ENCODE data around the gene ITM2C. TPM values are rescaled to one million over a fixed set of nuclear protein-coding genes. Genes with fewer than 3 reads are reported as not detected.

The ITM2C gene
- total and polyA plus RNA-seq, 2 of the 13 experiments (the other 11 are each of a cell fraction or from before 2014, with no cell fraction given) = 70.5 to 270 TPM

DNA sequence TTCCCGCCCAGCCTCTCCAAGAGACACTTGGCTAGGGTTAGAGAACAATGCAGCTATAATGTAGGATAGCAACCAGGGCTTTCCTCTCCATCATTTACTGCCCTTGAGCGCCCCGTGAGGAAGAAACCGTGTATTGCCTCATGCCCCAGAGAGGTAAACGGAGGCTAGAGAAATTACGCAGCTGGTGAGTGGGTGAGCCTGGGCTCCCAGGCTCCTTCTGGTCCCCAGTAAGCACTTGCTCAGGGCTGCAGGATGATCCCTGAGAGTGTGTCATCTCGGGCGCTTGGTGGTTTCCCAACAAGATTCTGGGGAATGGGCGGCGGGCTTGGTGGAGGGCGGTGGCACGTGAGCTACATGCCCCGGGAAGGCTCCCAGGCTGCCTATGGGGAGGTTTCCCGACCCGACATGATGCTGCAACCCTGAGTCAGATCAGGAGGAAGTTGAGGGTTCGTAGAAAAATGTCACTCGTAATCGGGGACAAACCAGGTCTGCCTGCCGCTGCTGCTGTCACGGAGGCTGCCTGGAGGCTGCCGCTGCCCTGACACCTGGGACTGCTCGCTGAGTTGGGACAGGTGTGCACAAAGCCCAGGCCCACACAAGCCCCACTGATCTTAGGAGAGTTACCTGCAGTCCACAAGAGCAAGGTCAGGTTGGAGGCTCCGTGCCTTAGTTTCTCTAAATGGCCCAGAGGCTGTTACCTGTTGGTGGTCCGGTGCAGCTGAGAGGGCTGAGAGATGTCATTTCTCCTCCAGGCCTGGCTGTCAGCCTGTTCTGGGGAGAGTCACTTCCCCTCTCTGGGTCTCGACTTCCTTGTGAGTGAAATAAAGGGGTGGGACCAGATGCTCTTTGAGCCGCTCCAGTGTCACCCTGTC, 60.0 kb downstream of the ITM2C start, which contains the start of gene GPR55:
TSS of gene GPR55 (minus strand) at position 773 of the 872 bp plus-strand sequence. CDS start 14,280 bp downstream, outside the sequence.
- ATAC-seq = peak; percentile 20
- FAIRE-seq = no peak
- Histone ChIP-seq H3K9me3 (ENCODE audit: low read length) (no peaks in the 10 kb centered on the region), H4K20me1 (ENCODE audit: insufficient read depth, low read length) (no peaks in the 10 kb centered on the region), H3K4me2 (ENCODE audit: low read depth, low read length) (no peak within 1 kb of the TSS), H3K79me2 (ENCODE audit: insufficient read depth, low read length) (no peaks in the 10 kb centered on the region), H3K27ac (ENCODE audit: extremely low read length, insufficient read depth, low read length) (no peak within 1 kb of the TSS), H3K4me1 (ENCODE audit: insufficient read depth, low read length) (no peaks in the 10 kb centered on the region), H2AFZ (ENCODE audit: low read length) (no peak within 1 kb of the TSS), H3K27me3 (ENCODE audit: control insufficient read depth in 1 of 2, insufficient read depth in 2 of 2, low read length in 2 of 2) (peaks cover 2 to 60% of the 10 kb centered on the region in 2 experiments; a peak in 4 of 5 replicates), H3K9ac (ENCODE audit: insufficient read depth, low read depth, low read length) (no peak within 1 kb of the TSS), H3K4me3 (replicated peaks in 1 of 3; ENCODE audit: insufficient read depth in 1 of 3, low read depth in 2 of 3, low read length in 3 of 3) (no peak within 1 kb of the TSS), H3K36me3 (replicated peaks in 1 of 2; ENCODE audit: control insufficient read depth in 1 of 2, insufficient read depth in 2 of 2, low read length in 2 of 2) (no peaks in the 10 kb centered on the region)
- intact Hi-C loops (cut with micrococcal nuclease; ENCODE audit: unreplicated experiment) (loop anchor here (5.0 kb wide), 1 partner anchor 77 kb away; no protein-coding TSS in a partner anchor), in situ Hi-C loops (cut with HindIII; ENCODE audit: extremely low pct_ligation_motif_present, low pct_unique_long_range_greater_than_20kb) (no loop called here)
- ChIA-PET POLR2A (no interaction called here), CTCF (ENCODE audit: low intra/inter-chr PET ratio, low total read pairs) (no interaction called here)
- WGBS (ENCODE audit: low lambda C conversion rate) = 47% methylated on average over 25 of the region's 26 CpGs
- DNase-seq (ENCODE audit: low spot score) = no peak
- TF ChIP-seq CEBPG (CRISPR knock-in tag; IDR thresholded peaks at IDR 0.05) (peak; percentile 37; the same call in 1 of the 2 replicates), CHCHD3 (CRISPR knock-in tag; IDR thresholded peaks at IDR 0.05) (no peak), ZNF556 (CRISPR knock-in tag; IDR thresholded peaks at IDR 0.05; ENCODE audit: borderline replicate concordance) (no peak), ARID2 (CRISPR knock-in tag; IDR thresholded peaks at IDR 0.05; ENCODE audit: borderline replicate concordance) (no peak), STAG1 (CRISPR knock-in tag; IDR thresholded peaks at IDR 0.05) (peak; percentile 38; the same call in 1 of the 2 replicates), ZFP90 (CRISPR knock-in tag; IDR thresholded peaks at IDR 0.05; ENCODE audit: borderline replicate concordance) (no peak), MAFG (CRISPR knock-in tag; IDR thresholded peaks at IDR 0.05) (no peak), HMGA1 (CRISPR knock-in tag; conservative IDR thresholded peaks at IDR 0.05) (no peak), TOE1 (CRISPR knock-in tag; IDR thresholded peaks at IDR 0.05) (no peak), NFE2L1 (CRISPR knock-in tag; IDR thresholded peaks at IDR 0.05; ENCODE audit: borderline replicate concordance) (no peak), ZNF775 (CRISPR knock-in tag; IDR thresholded peaks at IDR 0.05; ENCODE audit: borderline replicate concordance) (no peak), ZNF331 (CRISPR knock-in tag; IDR thresholded peaks at IDR 0.05) (no peak), ZFAT (CRISPR knock-in tag; conservative IDR thresholded peaks at IDR 0.05) (no peak), ZNF225 (CRISPR knock-in tag; IDR thresholded peaks at IDR 0.05) (no peak), POLR2AphosphoS2 (IDR thresholded peaks at IDR 0.05; ENCODE audit: low read depth, low read length) (no peak)
- TF ChIP-seq, protein P1, sequence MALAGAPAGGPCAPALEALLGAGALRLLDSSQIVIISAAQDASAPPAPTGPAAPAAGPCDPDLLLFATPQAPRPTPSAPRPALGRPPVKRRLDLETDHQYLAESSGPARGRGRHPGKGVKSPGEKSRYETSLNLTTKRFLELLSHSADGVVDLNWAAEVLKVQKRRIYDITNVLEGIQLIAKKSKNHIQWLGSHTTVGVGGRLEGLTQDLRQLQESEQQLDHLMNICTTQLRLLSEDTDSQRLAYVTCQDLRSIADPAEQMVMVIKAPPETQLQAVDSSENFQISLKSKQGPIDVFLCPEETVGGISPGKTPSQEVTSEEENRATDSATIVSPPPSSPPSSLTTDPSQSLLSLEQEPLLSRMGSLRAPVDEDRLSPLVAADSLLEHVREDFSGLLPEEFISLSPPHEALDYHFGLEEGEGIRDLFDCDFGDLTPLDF (CRISPR knock-in tag; IDR thresholded peaks at IDR 0.05) = no peak
- TF ChIP-seq, protein P2, sequence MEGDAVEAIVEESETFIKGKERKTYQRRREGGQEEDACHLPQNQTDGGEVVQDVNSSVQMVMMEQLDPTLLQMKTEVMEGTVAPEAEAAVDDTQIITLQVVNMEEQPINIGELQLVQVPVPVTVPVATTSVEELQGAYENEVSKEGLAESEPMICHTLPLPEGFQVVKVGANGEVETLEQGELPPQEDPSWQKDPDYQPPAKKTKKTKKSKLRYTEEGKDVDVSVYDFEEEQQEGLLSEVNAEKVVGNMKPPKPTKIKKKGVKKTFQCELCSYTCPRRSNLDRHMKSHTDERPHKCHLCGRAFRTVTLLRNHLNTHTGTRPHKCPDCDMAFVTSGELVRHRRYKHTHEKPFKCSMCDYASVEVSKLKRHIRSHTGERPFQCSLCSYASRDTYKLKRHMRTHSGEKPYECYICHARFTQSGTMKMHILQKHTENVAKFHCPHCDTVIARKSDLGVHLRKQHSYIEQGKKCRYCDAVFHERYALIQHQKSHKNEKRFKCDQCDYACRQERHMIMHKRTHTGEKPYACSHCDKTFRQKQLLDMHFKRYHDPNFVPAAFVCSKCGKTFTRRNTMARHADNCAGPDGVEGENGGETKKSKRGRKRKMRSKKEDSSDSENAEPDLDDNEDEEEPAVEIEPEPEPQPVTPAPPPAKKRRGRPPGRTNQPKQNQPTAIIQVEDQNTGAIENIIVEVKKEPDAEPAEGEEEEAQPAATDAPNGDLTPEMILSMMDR (CRISPR knock-in tag; IDR thresholded peaks at IDR 0.05) = peak; percentile 30
- TF ChIP-seq, protein P3, sequence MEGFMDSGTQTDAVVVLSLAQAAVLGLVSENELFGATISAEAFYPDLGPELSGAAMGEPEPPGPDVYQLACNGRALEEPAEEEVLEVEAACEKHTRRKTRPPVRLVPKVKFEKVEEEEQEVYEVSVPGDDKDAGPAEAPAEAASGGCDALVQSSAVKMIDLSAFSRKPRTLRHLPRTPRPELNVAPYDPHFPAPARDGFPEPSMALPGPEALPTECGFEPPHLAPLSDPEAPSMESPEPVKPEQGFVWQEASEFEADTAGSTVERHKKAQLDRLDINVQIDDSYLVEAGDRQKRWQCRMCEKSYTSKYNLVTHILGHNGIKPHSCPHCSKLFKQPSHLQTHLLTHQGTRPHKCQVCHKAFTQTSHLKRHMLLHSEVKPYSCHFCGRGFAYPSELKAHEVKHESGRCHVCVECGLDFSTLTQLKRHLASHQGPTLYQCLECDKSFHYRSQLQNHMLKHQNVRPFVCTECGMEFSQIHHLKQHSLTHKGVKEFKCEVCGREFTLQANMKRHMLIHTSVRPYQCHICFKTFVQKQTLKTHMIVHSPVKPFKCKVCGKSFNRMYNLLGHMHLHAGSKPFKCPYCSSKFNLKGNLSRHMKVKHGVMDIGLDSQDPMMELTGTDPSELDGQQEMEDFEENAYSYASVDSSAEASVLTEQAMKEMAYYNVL (CRISPR knock-in tag; IDR thresholded peaks at IDR 0.05; ENCODE audit: borderline replicate concordance) = no peak
- TF ChIP-seq, protein P4, sequence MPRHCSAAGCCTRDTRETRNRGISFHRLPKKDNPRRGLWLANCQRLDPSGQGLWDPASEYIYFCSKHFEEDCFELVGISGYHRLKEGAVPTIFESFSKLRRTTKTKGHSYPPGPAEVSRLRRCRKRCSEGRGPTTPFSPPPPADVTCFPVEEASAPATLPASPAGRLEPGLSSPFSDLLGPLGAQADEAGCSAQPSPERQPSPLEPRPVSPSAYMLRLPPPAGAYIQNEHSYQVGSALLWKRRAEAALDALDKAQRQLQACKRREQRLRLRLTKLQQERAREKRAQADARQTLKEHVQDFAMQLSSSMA (CRISPR knock-in tag; IDR thresholded peaks at IDR 0.05) = no peak
- no TSS peak for BruUV-seq (replicated peaks)
